IMR-90 (cell line): ENCODE results near the gene SLC25A34.

Experiments used
- CEBPB ChIP-seq: IDR thresholded peaks from 2 replicates; pipeline ENCODE4 v1.6.1; 2012; ENCODE audit warnings: low read depth, low read length, improper control_type of control experiment
- CTCF ChIP-seq: conservative IDR thresholded peaks from 2 replicates; pipeline ENCODE4 v1.5.1; 2012; ENCODE audit warnings: mild to moderate bottlenecking, low read depth, low read length, improper control_type of control experiment
- MAFK ChIP-seq: IDR thresholded peaks from 2 replicates; pipeline ENCODE4 v1.6.1; 2012; ENCODE audit warnings: low read depth, low read length, improper control_type of control experiment
- POLR2A ChIP-seq: IDR thresholded peaks from 2 replicates; pipeline ENCODE4 v1.6.1; 2012; ENCODE audit warnings: mild to moderate bottlenecking, low read depth, low read length
- RAD21 ChIP-seq: IDR thresholded peaks from 2 replicates; pipeline ENCODE4 v1.6.1; 2012; ENCODE audit warnings: low read length, improper control_type of control experiment

DNA sequence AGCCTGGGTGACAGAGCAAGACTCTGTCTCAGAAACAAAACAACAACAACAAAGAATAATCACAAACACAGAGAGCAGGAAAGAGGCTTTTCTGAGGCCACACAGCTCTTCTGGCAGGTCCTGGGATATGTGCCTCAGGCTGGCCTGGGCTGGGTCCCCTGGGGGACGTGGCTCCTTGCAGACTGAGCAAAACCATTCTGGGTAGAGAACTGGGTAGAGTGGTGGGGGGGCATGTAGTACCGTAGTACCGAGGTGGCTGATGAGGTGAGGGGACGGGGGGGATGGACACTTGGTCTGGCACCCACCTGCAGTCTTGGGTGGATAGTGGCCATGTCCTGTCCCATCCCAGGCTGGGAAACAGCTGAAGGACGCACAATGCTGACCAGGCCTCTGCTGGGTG, 12.2 kb downstream of the SLC25A34 start:
- no peak for TF ChIP-seq CTCF
- TF ChIP-seq POLR2A: no peak
- TF ChIP-seq RAD21: no peak
- TF ChIP-seq MAFK: no peak
- TF ChIP-seq CEBPB: no peak
